ENCODE measurements around the gene ENPP6. TPM values are rescaled to one million over a fixed set of nuclear protein-coding genes. Genes with fewer than 3 reads are reported as not detected.

ENPP6 gene
- polyA plus RNA-seq, 2 of the 4 experiments (the other 2 are of a cell fraction), result not detected

GRCh38 chr4:184143770-184144564 is 73.7 kb downstream of the ENPP6 start:
- Histone ChIP-seq H3K9me3 (no peaks in the 10 kb centered on the region), H3K4me2 (no peak overlapping the region), H3K4me1 (no peaks in the 10 kb centered on the region), H3K27ac (no peak overlapping the region), H3K4me3 (no peak overlapping the region)
- ATAC-seq (peak in 1 of 2 experiments; percentile 30; a peak in 1 of 6 replicates), FAIRE-seq (no peak), DNase-seq (ENCODE audit: low read depth in 1 of 2, low spot score in 1 of 2) (no peak)
- no peak for TF ChIP-seq FOSB (CRISPR knock-in tag; IDR thresholded peaks at IDR 0.05)
- no peak for TF ChIP-seq HES2 (IDR thresholded peaks at IDR 0.05)
- TF ChIP-seq HOXA7 (CRISPR knock-in tag; IDR thresholded peaks at IDR 0.05), result no peak
- no peak for TF ChIP-seq RCOR1 (IDR thresholded peaks at IDR 0.05; ENCODE audit: low read depth, low read length)
- TF ChIP-seq TP53 (CRISPR knock-in tag; IDR thresholded peaks at IDR 0.05), result no peak
- TF ChIP-seq HOXB5 (CRISPR knock-in tag; IDR thresholded peaks at IDR 0.05), result no peak
- TF ChIP-seq CTCF (IDR thresholded peaks at IDR 0.05), result no peak
- TF ChIP-seq HOXB13 (CRISPR knock-in tag; IDR thresholded peaks at IDR 0.05; ENCODE audit: low read depth), result no peak
- no peak for TF ChIP-seq HEYL (CRISPR knock-in tag; IDR thresholded peaks at IDR 0.05)
- no peak for TF ChIP-seq SREBF2 (IDR thresholded peaks at IDR 0.05)
- no peak for TF ChIP-seq KDM5A (IDR thresholded peaks at IDR 0.05)
- no peak for TF ChIP-seq POLR2A (IDR thresholded peaks at IDR 0.05; ENCODE audit: low read length)
- TF ChIP-seq KDM1A (IDR thresholded peaks at IDR 0.05; ENCODE audit: low read depth), result no peak
- no peak for TF ChIP-seq MYC (IDR thresholded peaks at IDR 0.05; ENCODE audit: borderline replicate concordance, low read length)
- no peak for TF ChIP-seq BCL3 (IDR thresholded peaks at IDR 0.05)
- no peak for TF ChIP-seq ESRRA (IDR thresholded peaks at IDR 0.05; ENCODE audit: borderline replicate concordance, low read length)
- TF ChIP-seq JUNB (IDR thresholded peaks at IDR 0.05), result no peak
- POLR2A ChIA-PET, result no interaction called here
- CTCF ChIA-PET, result interaction anchor here (3.1 kb wide), 1 partner anchor 25 kb away, joined by 9 read pairs; no protein-coding TSS in a partner anchor
- WGBS (ENCODE audit: missing lambda C conversion rate), result 64% methylated on average over 8 of the region's 15 CpGs

- Histone ChIP-seq H3K27ac (no peak overlapping the region), H3K9me3 (peaks cover 7% of the 10 kb centered on the region; the same call in 2 of the 3 replicates), H3K4me1 (no peaks in the 10 kb centered on the region), H3K4me3 (no peak overlapping the region), H3K4me2 (no peak overlapping the region)
- DNase-seq (ENCODE audit: low read depth in 1 of 2, low spot score in 1 of 2), result no peak
- CTCF ChIA-PET, result interaction anchor here (3.1 kb wide), 1 partner anchor 26 kb away, joined by 9 read pairs; no protein-coding TSS in a partner anchor
- POLR2A ChIA-PET, result no interaction called here
- FAIRE-seq, result no peak
- ATAC-seq, result no peak
- whole genome bisulfite sequencing (ENCODE audit: missing lambda C conversion rate), result 52% methylated on average over 18 of the region's 18 CpGs
- TF ChIP-seq CHD4 (IDR thresholded peaks at IDR 0.05; ENCODE audit: borderline replicate concordance) (no peak), MAZ (IDR thresholded peaks at IDR 0.05; ENCODE audit: borderline replicate concordance, low read depth, low read length) (no peak), RAD21 (conservative IDR thresholded peaks at IDR 0.05 in 1 of 2, IDR thresholded peaks at IDR 0.05 in 1 of 2) (no peak), CBX8 (IDR thresholded peaks at IDR 0.05) (no peak), MYC (IDR thresholded peaks at IDR 0.05; ENCODE audit: borderline replicate concordance, low read length) (no peak), NR3C1 (IDR thresholded peaks at IDR 0.05) (no peak), HOXB13 (CRISPR knock-in tag; IDR thresholded peaks at IDR 0.05; ENCODE audit: low read depth) (no peak), CEBPB (IDR thresholded peaks at IDR 0.05) (no peak), FOSL2 (IDR thresholded peaks at IDR 0.05) (no peak), FOSL2 (CRISPR knock-in tag; IDR thresholded peaks at IDR 0.05) (no peak), ZFP36 (IDR thresholded peaks at IDR 0.05; ENCODE audit: borderline replicate concordance, partially characterized antibody) (no peak), REST (IDR thresholded peaks at IDR 0.05) (no peak)
Observed at GRCh38 chr4:184142121-184143000, 75.3 kb downstream of the ENPP6 start.
